ENCODE results near the gene ADAM17. TPM values are rescaled to one million over a fixed set of nuclear protein-coding genes. Genes with fewer than 3 reads are reported as not detected.

Gene ADAM17
- polyA plus RNA-seq, 1 experiment = 14.0 TPM

DNA sequence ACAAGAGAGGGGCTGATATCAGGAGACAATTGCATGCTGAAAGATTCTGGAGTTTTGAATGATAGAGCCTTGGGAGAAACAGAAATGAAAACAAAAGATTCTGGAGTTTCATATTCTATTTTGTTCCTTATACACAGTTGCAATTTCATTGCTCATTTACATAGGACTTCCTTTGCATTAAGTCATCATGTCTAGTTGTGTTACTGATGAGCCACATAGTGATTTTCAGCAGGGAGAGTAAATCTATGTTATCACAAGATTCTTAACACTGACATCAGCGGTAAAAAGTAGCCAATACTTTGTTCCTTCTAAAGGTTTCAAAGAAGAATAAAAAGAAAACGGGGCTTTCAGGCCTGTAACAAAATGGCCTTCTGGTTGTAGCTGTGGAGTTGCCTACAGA, 7.1 kb downstream of the ADAM17 start:
- ChIA-PET CTCF (interaction anchor here (0.7 kb wide), 1 partner anchor 59 kb away, joined by 3 read pairs; no protein-coding TSS in a partner anchor), POLR2A (no interaction called here)
- Histone ChIP-seq H3K4me3 (ENCODE audit: low read depth, low read length) (no peak overlapping the region), H3K27me3 (ENCODE audit: control insufficient read depth, insufficient read depth, low read length) (no peaks in the 10 kb centered on the region), H3K9me3 (ENCODE audit: control insufficient read depth, insufficient read depth, low read length) (no peaks in the 10 kb centered on the region), H3K27ac (ENCODE audit: low read depth, low read length) (no peak overlapping the region)
- TF ChIP-seq, protein P1, sequence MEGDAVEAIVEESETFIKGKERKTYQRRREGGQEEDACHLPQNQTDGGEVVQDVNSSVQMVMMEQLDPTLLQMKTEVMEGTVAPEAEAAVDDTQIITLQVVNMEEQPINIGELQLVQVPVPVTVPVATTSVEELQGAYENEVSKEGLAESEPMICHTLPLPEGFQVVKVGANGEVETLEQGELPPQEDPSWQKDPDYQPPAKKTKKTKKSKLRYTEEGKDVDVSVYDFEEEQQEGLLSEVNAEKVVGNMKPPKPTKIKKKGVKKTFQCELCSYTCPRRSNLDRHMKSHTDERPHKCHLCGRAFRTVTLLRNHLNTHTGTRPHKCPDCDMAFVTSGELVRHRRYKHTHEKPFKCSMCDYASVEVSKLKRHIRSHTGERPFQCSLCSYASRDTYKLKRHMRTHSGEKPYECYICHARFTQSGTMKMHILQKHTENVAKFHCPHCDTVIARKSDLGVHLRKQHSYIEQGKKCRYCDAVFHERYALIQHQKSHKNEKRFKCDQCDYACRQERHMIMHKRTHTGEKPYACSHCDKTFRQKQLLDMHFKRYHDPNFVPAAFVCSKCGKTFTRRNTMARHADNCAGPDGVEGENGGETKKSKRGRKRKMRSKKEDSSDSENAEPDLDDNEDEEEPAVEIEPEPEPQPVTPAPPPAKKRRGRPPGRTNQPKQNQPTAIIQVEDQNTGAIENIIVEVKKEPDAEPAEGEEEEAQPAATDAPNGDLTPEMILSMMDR (IDR thresholded peaks at IDR 0.05; ENCODE audit: low read depth, low read length) = no peak
- no peak for DNase-seq (ENCODE audit: low read depth, low spot score)

DNA sequence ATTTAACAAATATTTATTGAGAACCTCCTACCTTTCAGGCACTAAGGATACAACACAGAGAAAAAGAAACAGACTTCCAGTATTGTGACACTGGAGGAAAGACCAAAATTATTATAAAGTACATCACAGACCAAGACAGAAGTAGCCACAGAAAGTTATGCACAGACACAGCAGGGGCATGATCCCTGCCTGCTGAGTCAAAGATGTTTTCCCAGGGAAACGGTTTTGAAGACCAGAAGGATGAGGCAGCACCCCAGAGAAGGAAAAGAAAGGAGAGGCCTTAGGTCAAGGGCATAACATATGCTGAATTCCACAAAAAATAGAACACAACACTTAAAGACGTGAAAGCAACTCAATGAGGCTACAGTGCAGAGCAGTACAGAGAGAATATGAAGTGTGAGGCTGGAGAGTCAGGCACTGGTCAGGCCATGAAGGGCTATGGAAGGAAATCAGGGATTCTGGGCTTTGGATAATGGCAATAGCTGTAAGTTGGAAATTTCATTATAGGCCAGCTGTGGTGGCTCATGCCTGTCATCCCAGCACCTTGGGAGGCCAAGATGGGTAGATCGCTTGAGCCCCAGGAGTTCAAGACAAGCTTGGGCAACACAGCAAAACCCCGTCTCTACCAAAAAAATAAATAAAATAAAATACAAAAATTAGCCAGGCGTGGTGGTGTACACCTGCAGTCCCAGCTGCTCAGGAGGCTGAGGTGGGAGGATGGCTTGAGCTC, 8.2 kb downstream of the ADAM17 start:
- peak overlapping the region; percentile 43 for H3K27ac ChIP-seq (ENCODE audit: low read depth, low read length)
- TF ChIP-seq, protein P1 (IDR thresholded peaks at IDR 0.05; ENCODE audit: low read depth, low read length) = no peak
- no peaks in the 10 kb centered on the region for H3K27me3 ChIP-seq (ENCODE audit: control insufficient read depth, insufficient read depth, low read length)
- POLR2A ChIA-PET = no interaction called here
- no peak overlapping the region for H3K4me3 ChIP-seq (ENCODE audit: low read depth, low read length)
- no peak for DNase-seq (ENCODE audit: low read depth, low spot score)
- CTCF ChIA-PET = interaction anchor here (0.6 to 0.7 kb wide), 2 partner anchors 60 to 537 kb away, joined by 3 to 5 read pairs; no protein-coding TSS in a partner anchor
- no peaks in the 10 kb centered on the region for H3K9me3 ChIP-seq (ENCODE audit: control insufficient read depth, insufficient read depth, low read length)

DNA sequence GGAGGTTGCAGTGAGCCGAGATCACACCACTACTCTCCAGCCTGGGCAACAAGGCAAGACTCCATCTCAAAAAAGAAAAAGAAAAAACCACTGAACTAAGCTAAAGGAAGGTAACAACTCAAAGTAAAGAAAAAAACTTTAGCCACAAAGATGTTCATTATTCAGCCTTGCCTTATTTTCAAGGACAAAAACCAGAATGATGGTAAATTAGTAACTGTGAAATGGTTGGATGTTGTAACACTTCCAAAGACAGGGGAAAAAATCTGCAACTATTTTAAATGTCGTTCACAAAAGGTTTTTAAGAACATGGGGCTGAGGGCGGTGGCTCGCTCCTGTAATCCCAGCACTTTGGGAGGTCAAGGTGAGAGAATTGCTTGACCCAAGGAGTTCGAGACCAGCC, 10.1 kb downstream of the ADAM17 start:
- no peak for DNase-seq (ENCODE audit: low read depth, low spot score)
- H3K27ac ChIP-seq (ENCODE audit: low read depth, low read length) = no peak overlapping the region
- no peak overlapping the region for H3K4me3 ChIP-seq (ENCODE audit: low read depth, low read length)
- CTCF ChIA-PET = no interaction called here
- TF ChIP-seq, protein P1 (IDR thresholded peaks at IDR 0.05; ENCODE audit: low read depth, low read length) = no peak
- POLR2A ChIA-PET = no interaction called here
- no peaks in the 10 kb centered on the region for H3K9me3 ChIP-seq (ENCODE audit: control insufficient read depth, insufficient read depth, low read length)
- no peaks in the 10 kb centered on the region for H3K27me3 ChIP-seq (ENCODE audit: control insufficient read depth, insufficient read depth, low read length)

DNA sequence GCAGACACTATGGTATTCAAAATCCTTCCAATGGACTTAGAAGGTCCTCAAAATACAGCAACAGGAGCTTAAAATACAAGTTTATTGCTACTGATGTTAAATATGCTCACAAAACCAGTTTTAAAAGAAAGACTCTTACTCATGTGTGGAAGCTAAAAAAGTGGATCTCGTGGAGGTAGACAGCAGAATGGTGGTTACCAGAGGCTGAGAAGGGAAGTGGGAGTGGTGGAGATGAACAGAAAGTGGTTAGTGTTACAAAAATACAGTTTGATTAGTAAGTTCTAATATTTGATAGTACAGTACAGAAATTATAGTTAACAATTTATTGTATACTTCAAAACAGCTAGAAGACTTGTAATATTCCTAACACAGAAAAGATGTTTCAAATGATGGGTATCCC, 12.1 kb downstream of the ADAM17 start:
- DNase-seq (ENCODE audit: low read depth, low spot score) = no peak
- no peak overlapping the region for H3K27ac ChIP-seq (ENCODE audit: low read depth, low read length)
- no peak overlapping the region for H3K4me3 ChIP-seq (ENCODE audit: low read depth, low read length)
- POLR2A ChIA-PET = no interaction called here
- no peaks in the 10 kb centered on the region for H3K9me3 ChIP-seq (ENCODE audit: control insufficient read depth, insufficient read depth, low read length)
- H3K27me3 ChIP-seq (ENCODE audit: control insufficient read depth, insufficient read depth, low read length) = no peaks in the 10 kb centered on the region
- TF ChIP-seq, protein P1 (IDR thresholded peaks at IDR 0.05; ENCODE audit: low read depth, low read length) = no peak
- CTCF ChIA-PET = interaction anchor here (1.0 kb wide), 1 partner anchor 12 kb away, joined by 4 read pairs; the partner anchor contains the start of gene ADAM17

DNA sequence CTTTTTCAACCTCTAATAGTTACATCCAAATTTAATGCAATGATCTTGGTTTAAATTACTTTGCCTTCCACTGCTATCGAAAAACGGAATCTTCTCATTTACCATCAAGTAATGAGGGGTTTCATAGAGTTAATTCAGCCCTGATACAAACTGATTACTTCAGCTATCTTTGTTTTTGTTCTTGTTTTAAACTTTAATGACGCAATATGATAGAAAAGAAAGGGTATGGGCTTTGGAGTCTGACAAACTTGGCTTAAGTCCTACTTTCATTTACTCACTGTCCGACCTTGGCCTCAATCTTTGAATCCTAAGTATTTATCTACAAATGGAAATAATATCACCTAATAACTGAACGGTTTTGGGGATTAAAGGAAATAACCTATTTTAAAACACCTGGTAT, 16.1 kb downstream of the ADAM17 start:
- ChIA-PET CTCF (no interaction called here), POLR2A (interaction anchor here (0.6 to 1.1 kb wide), 2 partner anchors 15 to 26 kb away, joined by 4 to 6 read pairs; no protein-coding TSS in a partner anchor)
- Histone ChIP-seq H3K4me3 (ENCODE audit: low read depth, low read length) (no peak overlapping the region), H3K27ac (ENCODE audit: low read depth, low read length) (no peak overlapping the region), H3K27me3 (ENCODE audit: control insufficient read depth, insufficient read depth, low read length) (no peaks in the 10 kb centered on the region), H3K9me3 (ENCODE audit: control insufficient read depth, insufficient read depth, low read length) (no peaks in the 10 kb centered on the region; the same call in 1 of the 2 replicates)
- no peak for DNase-seq (ENCODE audit: low read depth, low spot score)
- TF ChIP-seq, protein P1 (IDR thresholded peaks at IDR 0.05; ENCODE audit: low read depth, low read length) = no peak

Data from AG04450 (cell line).